Psoas muscle (tissue), 8 donors: Measurements from ENCODE around the gene HRH1. TPM values are rescaled to one million over a fixed set of nuclear protein-coding genes. Genes with fewer than 3 reads are reported as not detected.

Experiments used
- ATAC-seq, 4 donors: fragments of 200-7000 bp; cut with Tn5 transposase; one replicate each; pipeline ENCODE4 v1.9.1; 2020; ENCODE audit warnings: moderate library complexity in 3 of 4, mild to moderate bottlenecking in 2 of 4
- DNase-seq, 2 donors: peaks; one replicate each; pipeline ENCODE4 v3.0.0-alpha.2; 2020
- H3K27ac ChIP-seq: fragments of 200-600 bp; one replicate; pipeline ENCODE4 v1.8.0; 2022
- H3K27me3 ChIP-seq, 3 donors: fragments of 200-600 bp in 1 of 3; one replicate each; pipeline versions ENCODE4 v1.6.1 to v1.8.0; 2013 to 2022; ENCODE audit warnings: low read length in 2 of 3, mild to moderate bottlenecking in 2 of 3, moderate library complexity in 1 of 3; ENCODE audit not compliant: insufficient read depth in 3 of 3
- H3K36me3 ChIP-seq, 2 donors: fragments of 200-600 bp in 1 of 2; one replicate each; pipeline versions ENCODE4 v1.6.1 to v1.8.0; 2013 to 2022; ENCODE audit warnings: low read depth in 1 of 2, mild to moderate bottlenecking in 1 of 2, moderate library complexity in 1 of 2; ENCODE audit not compliant: insufficient read depth in 1 of 2
- H3K4me1 ChIP-seq: fragments of 200-600 bp; one replicate; pipeline ENCODE4 v1.8.0; 2022
- H3K4me3 ChIP-seq: fragments of 200-600 bp; one replicate; pipeline ENCODE4 v1.8.0; 2022; ENCODE audit warnings: mild to moderate bottlenecking
- H3K9me3 ChIP-seq: fragments of 200-600 bp; one replicate; pipeline ENCODE4 v1.8.0; 2022
- CTCF ChIP-seq: fragments of 200-600 bp; IDR thresholded peaks from one replicate; pipeline ENCODE4 v1.8.0; 2022; ENCODE audit warnings: antibody characterized with exemption
- WGBS, 3 donors: extraction: QIAGEN DNeasy Blood & Tissue Kit; methylation state at CpG; one replicate each; pipeline versions ENCODE4 v1.1.6 to v1.1.7; 2013; 5-methylcytosine and 5-hydroxymethylcytosine counted together
- intact Hi-C, 2 donors: fragments of 100-400 bp; cut with DNase I; formaldehyde crosslinking; loops; one replicate each; pipeline versions ENCODE4 v1.11.0 to v1.14.2; 2022
- polyA plus RNA-seq, 3 donors: library from polyadenylated mRNA; stranded (reverse); fragments of 200-250 nt; gene quantifications; one replicate each; pipeline ENCODE4 v1.2.3, GENCODE V29; 2013
- total RNA-seq, 4 donors: library from RNA; stranded (reverse); fragmentation: NEBNext Ultra II Directional in 2 of 4; extraction: Animal tissue kit (Norgen Biotek cat#: 25700) in 2 of 4; gene quantifications; one replicate each; pipeline versions ENCODE4 v1.2.1 to v1.2.4, GENCODE V29; 2021 to 2023
- donor health status: healthy with polysubstance abuse.
- donor health status: DM: no; HTN: no; CAD: no; lungs with moderate emphysema.
- donor health status: Bipolar disorder and iron deficiency.
- donor health status: healthy.
- donor health status: DM: yes; HTN: yes; CAD: no.
- donor health status: DM: no; HTN: no; CAD: no.
- donor health status: DM: no; HTN: no; CAD: no.
- donor health status: DM: yes; HTN: yes; CAD: no.

The HRH1 gene
- total and polyA plus RNA-seq, 7 donors, result 0.29 to 1.5 (median 1.2) TPM

- WGBS, 3 donors, result 46 to 56% (median 50%) methylated on average over 2 of the region's 2 CpGs
- ATAC-seq, result no peak
These were observed 19.5 kb upstream of the HRH1 start for GRCh38 chr3:11134794-11135193.

GRCh38 chr3:11136116-11136515 lies 18.2 kb upstream of the HRH1 start:
- no peaks in the 10 kb centered on the region for H3K4me1 ChIP-seq
- H3K27ac ChIP-seq, result peak overlapping the region; percentile 51
- WGBS, 3 donors, result 49 to 51% (median 49%) methylated on average over 3 of the region's 3 CpGs
- DNase-seq, result no peak
- no peaks in the 10 kb centered on the region for H3K36me3 ChIP-seq
- intact Hi-C loops, result loop anchor here in 1 of 2 donors (5.0 kb wide), 1 partner anchor 359 kb away; no protein-coding TSS in a partner anchor
- no peak for TF ChIP-seq CTCF
- H3K27me3 ChIP-seq, result peaks cover 0 to 18% (median 2%) of the 10 kb centered on the region in 3 donors
- H3K9me3 ChIP-seq, result no peaks in the 10 kb centered on the region
- no peak for ATAC-seq
- no peak overlapping the region for H3K4me3 ChIP-seq

More at GRCh38 chr3:11134794-11135193, 19.5 kb upstream of the HRH1 start:
- Histone ChIP-seq H3K27me3 (peaks cover 0 to 18% (median 0%) of the 10 kb centered on the region in 3 donors), H3K9me3 (no peaks in the 10 kb centered on the region), H3K36me3 (no peaks in the 10 kb centered on the region), H3K4me1 (no peaks in the 10 kb centered on the region), H3K4me3 (no peak overlapping the region), H3K27ac (no peak overlapping the region)
- no peak for TF ChIP-seq CTCF
- no peak for DNase-seq
- intact Hi-C loops, result loop anchor here in 1 of 2 donors (5.0 kb wide), 1 partner anchor 357 kb away; no protein-coding TSS in a partner anchor

GRCh38 chr3:11136830-11137626 lies 17.3 kb upstream of the HRH1 start:
- DNase-seq, result peak; percentile 73 to 78
- H3K9me3 ChIP-seq, result no peaks in the 10 kb centered on the region
- H3K27ac ChIP-seq, result peak overlapping the region; percentile 51
- H3K36me3 ChIP-seq, result no peaks in the 10 kb centered on the region
- 36 to 48% (median 45%) methylated on average over 22 of the region's 22 CpGs for WGBS, 3 donors
- peak overlapping the region; percentile 8 for H3K4me3 ChIP-seq
- peak; percentile 90 to 93 (median 92) for ATAC-seq
- intact Hi-C loops, result loop anchor here in 1 of 2 donors (5.0 kb wide), 1 partner anchor 360 kb away; no protein-coding TSS in a partner anchor
- H3K27me3 ChIP-seq, result peaks cover 0 to 21% (median 2%) of the 10 kb centered on the region in 3 donors
- no peak for TF ChIP-seq CTCF
- no peaks in the 10 kb centered on the region for H3K4me1 ChIP-seq

GRCh38 chr3:11137627-11137959 lies 16.7 kb upstream of the HRH1 start:
- ATAC-seq (no peak), DNase-seq (no peak)
- intact Hi-C loops, result loop anchor here in 1 of 2 donors (5.0 kb wide), 1 partner anchor 360 kb away; no protein-coding TSS in a partner anchor
- no peak for TF ChIP-seq CTCF
- Histone ChIP-seq H3K4me3 (no peak overlapping the region), H3K27me3 (peaks cover 0 to 21% (median 2%) of the 10 kb centered on the region in 3 donors), H3K36me3 (no peaks in the 10 kb centered on the region), H3K4me1 (no peaks in the 10 kb centered on the region), H3K27ac (peak overlapping the region; percentile 51), H3K9me3 (no peaks in the 10 kb centered on the region)
- 86 to 96% (median 93%) methylated on average over 6 of the region's 6 CpGs for WGBS, 3 donors
